NT2/D1 (cell line): ENCODE results near the gene LRRC3.
"Not testable (repeated sequence)": the region's sequence is repeated elsewhere in the genome, so short reads cannot be mapped to it uniquely, and the experiment has no call there.

Experiments used
- DNase-seq: peaks from one replicate; pipeline ENCODE4 v3.0.0-alpha.2; 2011; ENCODE audit warnings: low read depth, low spot score
- H3K27me3 ChIP-seq: 2 replicates; pipeline ENCODE4 v1.6.0; 2011; ENCODE audit warnings: mild to moderate bottlenecking; ENCODE audit not compliant: insufficient read length, insufficient read depth
- H3K36me3 ChIP-seq: 2 replicates; pipeline ENCODE4 v1.6.1; 2011; ENCODE audit warnings: mild to moderate bottlenecking, low read length, mixed read lengths; ENCODE audit not compliant: insufficient read depth, insufficient read length
- H3K4me1 ChIP-seq: 2 replicates; pipeline ENCODE4 v1.5.1; 2011; ENCODE audit not compliant: insufficient read depth, insufficient read length
- H3K4me3 ChIP-seq: 2 replicates; pipeline ENCODE4 v1.5.1; 2011; ENCODE audit warnings: low read depth; ENCODE audit not compliant: insufficient read length
- H3K9ac ChIP-seq: 2 replicates; pipeline ENCODE4 v1.6.0; 2011; ENCODE audit warnings: low read depth; ENCODE audit not compliant: insufficient read length
- H3K9me3 ChIP-seq: 2 replicates; pipeline ENCODE4 v1.5.1; 2011; ENCODE audit warnings: mild to moderate bottlenecking, low read length; ENCODE audit not compliant: insufficient read depth
- SUZ12 ChIP-seq: IDR thresholded peaks from 2 replicates; pipeline ENCODE4 v1.6.1; 2011; ENCODE audit not compliant: insufficient read length, insufficient read depth; ENCODE audit errors: extremely low read depth
- YY1 ChIP-seq: IDR thresholded peaks from 2 replicates; pipeline ENCODE4 v1.6.1; 2011; ENCODE audit not compliant: insufficient read length, insufficient read depth
- ZNF274 ChIP-seq: IDR thresholded peaks from 2 replicates; pipeline ENCODE4 v1.6.1; 2011; ENCODE audit warnings: mild to moderate bottlenecking, low read depth, low read length

LRRC3 gene

GRCh38 chr21:44478801-44479167 lies 23.5 kb downstream of the LRRC3 start:
- Histone ChIP-seq H3K36me3 (no peaks in the 10 kb centered on the region), H3K9ac (no peak overlapping the region), H3K4me1 (peaks cover 7% of the 10 kb centered on the region), H3K27me3 (no peaks in the 10 kb centered on the region), H3K4me3 (no peak overlapping the region), H3K9me3 (no peaks in the 10 kb centered on the region)
- TF ChIP-seq ZNF274 (no peak), SUZ12 (no peak), YY1 (no peak)
- DNase-seq: no peak

GRCh38 chr21:44479556-44480199 lies 24.4 kb downstream of the LRRC3 start:
- H3K36me3 ChIP-seq, DNase-seq, H3K4me1 ChIP-seq, H3K4me3 ChIP-seq, H3K27me3 ChIP-seq, H3K9me3 ChIP-seq, H3K9ac ChIP-seq: not testable (repeated sequence)

GRCh38 chr21:44480200-44481053 lies 25.1 kb downstream of the LRRC3 start:
- H3K9ac ChIP-seq: no peak overlapping the region
- TF ChIP-seq ZNF274: no peak
- no peak for TF ChIP-seq YY1
- TF ChIP-seq SUZ12: no peak
- no peaks in the 10 kb centered on the region for H3K9me3 ChIP-seq
- peaks cover 7% of the 10 kb centered on the region for H3K4me1 ChIP-seq
- H3K27me3 ChIP-seq: no peaks in the 10 kb centered on the region
- no peak overlapping the region for H3K4me3 ChIP-seq
- H3K36me3 ChIP-seq: no peaks in the 10 kb centered on the region
- no peak for DNase-seq

GRCh38 chr21:44482581-44483287 lies 27.4 kb downstream of the LRRC3 start:
- TF ChIP-seq SUZ12 (no peak), ZNF274 (no peak), YY1 (no peak)
- peaks cover 7% of the 10 kb centered on the region for H3K4me1 ChIP-seq
- H3K9me3 ChIP-seq: peaks cover 1% of the 10 kb centered on the region
- H3K4me3 ChIP-seq: no peak overlapping the region
- no peak overlapping the region for H3K9ac ChIP-seq
- H3K36me3 ChIP-seq: no peaks in the 10 kb centered on the region
- no peaks in the 10 kb centered on the region for H3K27me3 ChIP-seq
- DNase-seq: no peak

DNA sequence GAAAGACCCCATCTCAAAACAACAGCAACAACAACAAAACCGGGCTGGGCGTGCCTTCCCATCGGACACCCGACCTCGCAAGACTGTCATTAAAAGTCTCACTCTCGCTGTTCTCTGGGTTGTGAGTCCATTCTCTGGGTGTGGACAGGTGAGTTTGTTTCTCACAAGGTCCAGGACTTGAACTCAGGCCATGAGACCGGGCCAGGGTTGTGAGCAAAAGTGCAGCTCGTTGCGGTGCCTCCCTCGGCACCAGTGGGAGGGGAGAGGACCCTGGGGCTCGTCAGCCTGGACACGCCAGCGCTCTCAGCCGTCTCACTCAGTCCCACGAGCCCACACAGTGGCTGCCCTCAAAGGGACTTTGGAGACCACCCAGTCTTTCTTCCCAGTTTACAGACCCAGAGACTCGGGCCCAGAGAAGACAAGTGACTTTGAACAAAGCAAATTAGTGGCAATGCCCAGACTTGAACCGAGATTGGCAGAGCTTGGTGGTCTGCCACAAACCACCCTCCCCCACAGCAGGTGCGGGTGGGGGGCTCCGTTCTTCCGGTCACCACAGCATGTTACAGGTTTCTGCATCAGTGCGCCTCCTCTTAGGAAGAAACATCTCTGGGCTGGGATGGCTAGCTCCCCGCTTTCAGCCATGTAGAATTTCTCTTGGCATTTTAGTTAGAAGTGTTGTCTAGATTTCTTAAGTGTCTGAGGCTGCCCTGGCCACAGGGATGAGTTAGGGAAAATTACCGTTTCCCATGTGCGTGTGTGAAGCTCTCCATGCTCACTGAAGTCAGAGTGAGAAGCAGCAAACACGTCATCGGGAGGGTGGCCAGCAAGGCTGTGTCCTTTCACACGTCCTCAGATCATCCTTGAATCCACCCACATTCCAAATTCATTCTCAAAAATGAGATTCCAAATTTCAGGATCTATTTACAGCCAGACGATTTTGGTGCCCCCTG lies 28.3 kb downstream of the LRRC3 start:
- H3K9ac ChIP-seq: no peak overlapping the region
- peaks cover 7% of the 10 kb centered on the region for H3K4me1 ChIP-seq
- no peak overlapping the region for H3K4me3 ChIP-seq
- DNase-seq: no peak
- TF ChIP-seq YY1 (no peak), ZNF274 (no peak), SUZ12 (no peak)
- peaks cover 9% of the 10 kb centered on the region for H3K9me3 ChIP-seq
- no peaks in the 10 kb centered on the region for H3K36me3 ChIP-seq
- no peaks in the 10 kb centered on the region for H3K27me3 ChIP-seq

- H3K9ac ChIP-seq: no peak overlapping the region
- no peak overlapping the region for H3K4me3 ChIP-seq
Observed at GRCh38 chr21:44484498-44485253, 29.4 kb downstream of the LRRC3 start.

More at GRCh38 chr21:44484498-44485253, 29.4 kb downstream of the LRRC3 start:
- no peak for TF ChIP-seq ZNF274
- TF ChIP-seq SUZ12: no peak
- no peak for TF ChIP-seq YY1
- no peak for DNase-seq
- no peaks in the 10 kb centered on the region for H3K36me3 ChIP-seq
- H3K4me1 ChIP-seq: peaks cover 7% of the 10 kb centered on the region
- peaks cover 20% of the 10 kb centered on the region for H3K9me3 ChIP-seq
- H3K27me3 ChIP-seq: no peaks in the 10 kb centered on the region
